H1 (cell line): ENCODE results near the gene NTNG2. TPM values are rescaled to one million over a fixed set of nuclear protein-coding genes. Genes with fewer than 3 reads are reported as not detected.
A peak's percentile ranks its signal among the peaks of the same experiment; 100 is the strongest.

ENCODE experiments used
- BCL11A ChIP-seq, 2 experiments: IDR thresholded peaks; one replicate each; pipeline ENCODE4 v1.6.1; 2011; ENCODE audit warnings: low read depth in 2 of 2, low read length in 2 of 2, mild to moderate bottlenecking in 2 of 2
- EGR1 ChIP-seq: IDR thresholded peaks from 2 replicates; pipeline ENCODE4 v1.6.1; 2011; ENCODE audit warnings: low read depth, low read length, borderline replicate concordance
- MAFK ChIP-seq: IDR thresholded peaks from 2 replicates; pipeline ENCODE4 v1.6.1; 2012; ENCODE audit warnings: low read depth, mild to moderate bottlenecking, improper control_type of control experiment, low read length
- PHF8 ChIP-seq: fragments of 200-600 bp; sonication (generic); conservative IDR thresholded peaks from 2 replicates; pipeline ENCODE4 v1.7.1; 2012; ENCODE audit warnings: low read depth, mild to moderate bottlenecking, inconsistent platforms, low read length, moderate library complexity
- RNF2 ChIP-seq: fragments of 200-900, 300-1000 bp; sonication (generic); IDR thresholded peaks from 2 replicates; pipeline ENCODE4 v1.7.1; 2016; ENCODE audit warnings: borderline replicate concordance, low read depth, mild to moderate bottlenecking, antibody characterized with exemption, low read length; ENCODE audit not compliant: poor library complexity, severe bottlenecking; ENCODE audit errors: missing control alignments
- SAP30 ChIP-seq: fragments of 300-600 bp; sonication (generic); IDR thresholded peaks from 2 replicates; pipeline ENCODE4 v1.7.1; 2012; ENCODE audit warnings: low read length, moderate library complexity, mild to moderate bottlenecking, inconsistent platforms; ENCODE audit not compliant: insufficient read depth, insufficient replicate concordance
- SIX5 ChIP-seq: IDR thresholded peaks from 2 replicates; pipeline ENCODE4 v1.6.1; 2011; ENCODE audit warnings: mild to moderate bottlenecking, low read depth, low read length
- USF2 ChIP-seq: IDR thresholded peaks from 2 replicates; pipeline ENCODE4 v1.6.1; 2011; ENCODE audit warnings: low read length, improper control_type of control experiment
- polyA plus RNA-seq, 7 experiments: library from polyadenylated mRNA; depleted of rRNA in 3 of 7; stranded (reverse) in 5 of 7; unstranded in 2 of 7; fragments of >200 nt in 5 of 7; fragments of 200-250 nt in 2 of 7; gene quantifications; 1 replicate in 5 of 7; 2 replicates in 1 of 7; 4 replicates in 1 of 7; pipeline versions ENCODE4 v1.2.1 to v1.2.3, GENCODE V29; 2011 to 2013; ENCODE audit warnings: missing spikeins in 2 of 7, mixed read lengths in 2 of 7
- total RNA-seq: library from RNA; stranded (reverse); fragmentation: NEBNext Ultra II Directional; extraction: Animal tissue kit (Norgen Biotek cat#: 25700); gene quantifications from 2 replicates; pipeline ENCODE4 v1.2.1, GENCODE V29; 2021

NTNG2 gene
- total and polyA plus RNA-seq, 2 of the 8 experiments (the other 6 are each of a cell fraction or from before 2014, with no cell fraction given) = 1.4 to 1.5 TPM

GRCh38 chr9:132154863-132155567, 6.8 kb upstream of the NTNG2 start (continued):
- TF ChIP-seq RNF2 (no peak), EGR1 (no peak), SAP30 (no peak), SIX5 (no peak), USF2 (no peak), BCL11A (IDR thresholded peaks at IDR 0.05; ENCODE audit: low read depth in 2 of 2, low read length in 2 of 2) (no peak), MAFK (peak; percentile 43; the same call in 1 of the 2 replicates), PHF8 (0 out of 2 replicates have a peak, but pooled peaks have one; percentile 27)
